ENCODE results near the gene ABCA7.
A peak's percentile ranks its signal among the peaks of the same experiment; 100 is the strongest.

Gene ABCA7

GRCh38 chr19:1061987-1062386 lies 22.1 kb downstream of the ABCA7 start:
- DNase-seq = no peak

- DNase-seq = no peak
These were observed 22.6 kb downstream of the ABCA7 start for GRCh38 chr19:1062387-1063029.

- DNase-seq = no peak
These were observed 23.4 kb downstream of the ABCA7 start for GRCh38 chr19:1063030-1063908.

- DNase-seq = no peak
These were observed 24.2 kb downstream of the ABCA7 start for GRCh38 chr19:1063909-1064660.

- peak; percentile 89 for DNase-seq
These were observed 25.0 kb downstream of the ABCA7 start for GRCh38 chr19:1064661-1065605.

GRCh38 chr19:1065606-1066109 lies 25.8 kb downstream of the ABCA7 start:
- DNase-seq = peak; percentile 94

GRCh38 chr19:1066251-1066747 lies 26.4 kb downstream of the ABCA7 start:
- DNase-seq = peak; percentile 95

- peak; percentile 69 for DNase-seq
These were observed 26.9 kb downstream of the ABCA7 start, which contains the start of gene ARHGAP45 for GRCh38 chr19:1066748-1067340. TSS of gene ARHGAP45 (plus strand) at chr19:1067167. CDS start at chr19:1067406, 239 bp downstream.

GRCh38 chr19:1067341-1067957 lies 27.5 kb downstream of the ABCA7 start:
- no peak for DNase-seq

- no peak for DNase-seq
These were observed 28.4 kb downstream of the ABCA7 start for GRCh38 chr19:1068009-1069001.

- DNase-seq = no peak
These were observed 29.3 kb downstream of the ABCA7 start for GRCh38 chr19:1069009-1069779.

- DNase-seq = no peak
These were observed 30.6 kb downstream of the ABCA7 start for GRCh38 chr19:1070576-1070930.

- no peak for DNase-seq
These were observed 31.3 kb downstream of the ABCA7 start for GRCh38 chr19:1070931-1071791.

- no peak for DNase-seq
These were observed 32.6 kb downstream of the ABCA7 start for GRCh38 chr19:1072371-1073015.

- DNase-seq = no peak
These were observed 33.4 kb downstream of the ABCA7 start for GRCh38 chr19:1073063-1073955.

GRCh38 chr19:1073956-1074517 lies 34.1 kb downstream of the ABCA7 start:
- DNase-seq = no peak

Measured in islet precursor cell (in vitro differentiated cells).